Vagina (tissue), 2 donors: ENCODE data around the gene SPATA16.

Experiments used
- CTCF ChIP-seq, 3 experiments: fragments of 450-650 bp in 2 of 3; fragments of 200-600 bp in 1 of 3; sonication (generic) in 1 of 3; IDR thresholded peaks; one replicate each; pipeline ENCODE4 v1.5.1; 2017 to 2019; ENCODE audit warnings: antibody characterized with exemption in 3 of 3, mild to moderate bottlenecking in 2 of 3, moderate library complexity in 2 of 3
- POLR2A ChIP-seq, 2 donors: fragments of 450-650 bp; IDR thresholded peaks; one replicate each; pipeline ENCODE4 v1.6.1; 2017; ENCODE audit warnings: antibody characterized with exemption in 2 of 2, mild to moderate bottlenecking in 2 of 2, moderate library complexity in 2 of 2
- POLR2AphosphoS5 ChIP-seq, 2 donors: sonication (generic); formaldehyde crosslinking; IDR thresholded peaks; one replicate each; pipeline ENCODE4 v1.9.0; 2017; ENCODE audit warnings: antibody characterized with exemption in 2 of 2, mild to moderate bottlenecking in 2 of 2, low read depth in 1 of 2; ENCODE audit not compliant: insufficient read depth in 1 of 2

DNA sequence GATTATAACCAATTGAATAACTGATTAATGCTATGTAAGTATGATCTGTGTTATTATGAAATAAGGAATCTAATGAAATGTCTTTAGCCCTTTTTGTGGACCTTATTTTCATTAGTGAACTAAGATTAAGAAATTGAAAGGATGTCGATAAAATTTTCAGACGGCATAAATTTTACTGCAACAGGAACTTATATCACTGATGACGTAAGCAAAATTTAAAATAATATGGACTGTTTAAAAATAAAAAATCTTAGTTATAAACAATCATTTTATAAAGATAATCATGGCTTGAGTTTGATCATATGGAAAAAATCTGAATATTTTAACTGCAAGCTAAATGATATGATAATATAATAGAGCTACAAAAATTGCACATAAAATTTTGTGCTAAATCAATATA, 112.7 kb downstream of the SPATA16 start:
- TF ChIP-seq POLR2A (IDR thresholded peaks at IDR 0.05) (no peak), CTCF (IDR thresholded peaks at IDR 0.05) (no peak), POLR2AphosphoS5 (IDR thresholded peaks at IDR 0.05; ENCODE audit: insufficient read depth in 1 of 2, low read depth in 1 of 2) (no peak)
